WTC11 (cell line): ENCODE results near the gene REXO2. TPM values are rescaled to one million over a fixed set of nuclear protein-coding genes. Genes with fewer than 3 reads are reported as not detected.

Experiments
- ATAC-seq: fragments of 200-7000 bp; cut with Tn5 transposase; 2 replicates; pipeline ENCODE4 v1.10.0; 2021; ENCODE audit warnings: mild to moderate bottlenecking, moderate library complexity
- CTCF ChIA-PET: fragments of 300-600 bp; sonication (Branson Sonifier 250); formaldehyde crosslinking; loops from one replicate; lab custom pipeline; 2021; ENCODE audit warnings: antibody characterized with exemption; lab: Charles Lee
- POLR2A ChIA-PET: fragments of 350-600 bp; sonication (Branson Sonifier 250); formaldehyde crosslinking; loops from one replicate; lab custom pipeline; 2021; ENCODE audit warnings: antibody characterized with exemption; lab: Charles Lee
- DNase-seq: peaks from one replicate; pipeline ENCODE4 v3.0.0; 2021; ENCODE audit warnings: low spot score
- H3K27ac Mint-ChIP-seq: 2 replicates; pipeline ENCODE4 v1.8.0; 2021; ENCODE audit warnings: mixed read lengths
- H3K27me3 Mint-ChIP-seq: 2 replicates; pipeline ENCODE4 v1.8.0; 2021; ENCODE audit warnings: low read depth, mild to moderate bottlenecking, moderate library complexity, mixed read lengths
- H3K36me3 Mint-ChIP-seq: 2 replicates; pipeline ENCODE4 v1.8.0; 2021; ENCODE audit warnings: mixed read lengths
- H3K4me1 Mint-ChIP-seq: 2 replicates; pipeline ENCODE4 v1.8.0; 2022; ENCODE audit warnings: mixed read lengths
- H3K4me3 Mint-ChIP-seq: 2 replicates; pipeline ENCODE4 v1.8.0; 2021; ENCODE audit warnings: mild to moderate bottlenecking, moderate library complexity, mixed read lengths
- H3K9me3 Mint-ChIP-seq: 2 replicates; pipeline ENCODE4 v1.8.0; 2021; ENCODE audit warnings: mixed read lengths
- ATF6 ChIP-seq: sonication (generic); formaldehyde crosslinking; IDR thresholded peaks from 2 replicates; pipeline ENCODE4 v1.8.1; 2023; ENCODE audit warnings: mild to moderate bottlenecking, missing genetic modification reagents
- CBFB ChIP-seq: sonication (generic); formaldehyde crosslinking; IDR thresholded peaks from 2 replicates; pipeline ENCODE4 v1.8.1; 2022; ENCODE audit warnings: mild to moderate bottlenecking, low read depth, missing genetic modification reagents
- CREM ChIP-seq: sonication (generic); formaldehyde crosslinking; IDR thresholded peaks from 2 replicates; pipeline ENCODE4 v1.8.1; 2022; ENCODE audit warnings: mild to moderate bottlenecking, missing genetic modification reagents, moderate library complexity
- EMX1 ChIP-seq: fragments of 250-450 bp; sonication (Bioruptor Pico); IDR thresholded peaks from 2 replicates; pipeline ENCODE4 v1.8.0; 2021; ENCODE audit warnings: mild to moderate bottlenecking
- ESRRA ChIP-seq: sonication (generic); formaldehyde crosslinking; IDR thresholded peaks from 2 replicates; pipeline ENCODE4 v1.8.1; 2022; ENCODE audit warnings: mild to moderate bottlenecking, missing genetic modification reagents, borderline replicate concordance
- KAT7 ChIP-seq: sonication (generic); formaldehyde crosslinking; IDR thresholded peaks from 2 replicates; pipeline ENCODE4 v1.8.1; 2023; ENCODE audit warnings: missing genetic modification reagents, mild to moderate bottlenecking, borderline replicate concordance
- MXD4 ChIP-seq: fragments of 250-450 bp; sonication (Bioruptor Pico); IDR thresholded peaks from 2 replicates; pipeline ENCODE4 v1.8.0; 2021; ENCODE audit warnings: mild to moderate bottlenecking, moderate library complexity, borderline replicate concordance
- NFYB ChIP-seq: sonication (generic); formaldehyde crosslinking; conservative IDR thresholded peaks from 2 replicates; pipeline ENCODE4 v1.8.0; 2022; ENCODE audit warnings: low read depth, missing genetic modification reagents
- SMAD3 ChIP-seq: sonication (generic); formaldehyde crosslinking; IDR thresholded peaks from 2 replicates; pipeline ENCODE4 v1.8.0; 2022; ENCODE audit warnings: missing genetic modification reagents, mild to moderate bottlenecking, borderline replicate concordance
- SP1 ChIP-seq: sonication (generic); formaldehyde crosslinking; conservative IDR thresholded peaks from 2 replicates; pipeline ENCODE4 v1.8.1; 2022; ENCODE audit warnings: missing genetic modification reagents
- ZNF219 ChIP-seq: sonication (generic); formaldehyde crosslinking; IDR thresholded peaks from 2 replicates; pipeline ENCODE4 v1.8.0; 2023; ENCODE audit warnings: missing genetic modification reagents, mild to moderate bottlenecking, borderline replicate concordance
- ZNF232 ChIP-seq: sonication (generic); formaldehyde crosslinking; IDR thresholded peaks from 2 replicates; pipeline ENCODE4 v1.8.0; 2022; ENCODE audit warnings: mild to moderate bottlenecking, missing genetic modification reagents
- ZNF317 ChIP-seq: sonication (generic); formaldehyde crosslinking; IDR thresholded peaks from 2 replicates; pipeline ENCODE4 v1.8.1; 2023; ENCODE audit warnings: low read depth, mild to moderate bottlenecking, moderate library complexity, missing genetic modification reagents, borderline replicate concordance
- total RNA-seq: library from RNA; stranded (reverse); gene quantifications from 3 replicates; pipeline ENCODE4 v1.2.3, GENCODE V29; 2021
- TF ChIP-seq, protein P1 (sequence below): fragments of 250-450 bp; sonication (Bioruptor Pico); conservative IDR thresholded peaks from 2 replicates; pipeline ENCODE4 v1.9.0; 2021; ENCODE audit warnings: mild to moderate bottlenecking
- TF ChIP-seq, protein P2 (sequence below): sonication (generic); formaldehyde crosslinking; IDR thresholded peaks from 2 replicates; pipeline ENCODE4 v1.8.0; 2022; ENCODE audit warnings: mild to moderate bottlenecking, missing genetic modification reagents
- TF ChIP-seq, protein P3 (sequence below): fragments of 250-450 bp; sonication (Bioruptor Pico); IDR thresholded peaks from 2 replicates; pipeline ENCODE4 v1.9.0; 2021; ENCODE audit warnings: moderate library complexity, mild to moderate bottlenecking, inconsistent platforms, borderline replicate concordance
- TF ChIP-seq, protein P4 (sequence below): fragments of 250-450 bp; sonication (Bioruptor Pico); IDR thresholded peaks from 2 replicates; pipeline ENCODE4 v2.1.2; 2022; ENCODE audit warnings: mild to moderate bottlenecking, moderate library complexity
- TF ChIP-seq, protein P5 (sequence below): sonication (generic); formaldehyde crosslinking; IDR thresholded peaks from 2 replicates; pipeline ENCODE4 v1.8.1; 2022; ENCODE audit warnings: low read depth, mild to moderate bottlenecking, moderate library complexity, missing genetic modification reagents, borderline replicate concordance
- TF ChIP-seq, protein P6 (sequence below): sonication (generic); formaldehyde crosslinking; IDR thresholded peaks from 2 replicates; pipeline ENCODE4 v1.8.0; 2023; ENCODE audit warnings: missing genetic modification reagents

REXO2 gene
- total RNA-seq, 1 experiment from 2014 or later = 98.8 TPM

DNA sequence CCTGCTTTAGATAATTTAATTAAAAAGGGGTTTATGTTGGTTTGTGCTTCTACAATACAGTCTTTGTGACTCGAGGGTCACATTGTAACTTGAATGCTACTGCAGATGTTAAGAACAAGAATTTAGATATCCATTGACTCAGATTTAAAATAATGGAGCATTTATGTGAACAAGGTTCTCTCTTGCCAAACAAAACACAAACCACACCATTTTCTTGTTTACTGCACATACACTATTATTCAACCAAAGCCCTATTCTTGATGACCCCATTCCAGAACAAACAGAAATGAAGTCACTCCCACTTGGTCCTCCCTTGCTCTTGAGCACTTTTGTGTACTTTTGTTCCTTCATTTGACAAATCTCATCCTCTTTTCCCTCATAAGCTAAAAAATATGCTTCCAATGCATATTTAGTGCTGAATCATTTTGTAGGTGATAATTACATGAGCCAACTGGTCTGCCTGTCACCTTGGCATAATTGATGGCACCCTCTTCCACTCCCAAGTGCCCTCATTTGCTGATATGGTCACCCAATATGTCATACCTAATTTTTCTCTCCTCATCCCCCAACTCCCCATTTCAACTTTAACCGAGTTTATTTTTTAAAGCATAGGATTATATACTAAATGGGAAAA is 41.8 kb upstream of the REXO2 start:
- Mint-ChIP-seq H3K27ac (no peak overlapping the region; the same call in 1 of the 2 replicates), H3K4me1 (peaks cover 47% of the 10 kb centered on the region), H3K4me3 (no peak overlapping the region), H3K27me3 (no peaks in the 10 kb centered on the region), H3K9me3 (peaks cover 4% of the 10 kb centered on the region), H3K36me3 (peaks cover 4% of the 10 kb centered on the region)
- POLR2A ChIA-PET = no interaction called here
- no peak for TF ChIP-seq ZNF317 (CRISPR knock-in tag)
- no peak for TF ChIP-seq ZNF219
- TF ChIP-seq, protein P1, sequence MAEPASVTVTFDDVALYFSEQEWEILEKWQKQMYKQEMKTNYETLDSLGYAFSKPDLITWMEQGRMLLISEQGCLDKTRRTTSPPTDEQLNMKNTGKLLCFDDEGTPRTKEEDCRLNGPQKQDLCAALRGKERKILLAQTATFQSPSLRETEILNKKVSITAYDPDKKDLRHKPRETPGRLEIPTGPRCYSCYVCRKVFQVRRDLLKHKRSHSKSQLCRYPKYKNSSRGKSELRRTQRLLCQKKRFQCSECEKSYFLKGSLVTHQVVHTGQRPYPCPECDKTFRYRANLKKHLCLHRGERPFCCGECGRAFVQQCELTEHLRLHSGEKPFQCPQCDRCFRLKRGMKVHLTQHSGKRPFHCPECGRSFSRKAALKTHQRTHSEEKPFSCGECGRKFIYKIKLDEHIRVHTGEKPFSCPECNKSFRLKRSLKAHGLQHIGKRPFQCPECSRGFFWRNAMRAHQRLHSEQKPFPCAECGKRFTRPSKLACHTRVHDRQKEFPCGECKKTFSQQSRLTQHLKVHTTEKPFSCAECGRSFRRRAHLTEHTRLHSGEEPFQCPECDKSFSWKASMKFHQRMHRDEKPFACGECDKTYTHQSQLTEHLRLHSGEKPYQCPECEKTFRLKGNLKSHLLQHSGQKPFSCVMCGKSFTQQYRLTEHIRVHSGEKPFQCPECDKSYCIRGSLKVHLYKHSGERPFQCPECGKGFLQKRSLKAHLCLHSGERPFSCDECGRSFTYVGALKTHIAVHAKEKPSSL (CRISPR knock-in tag) = no peak
- no peak for TF ChIP-seq NFYB (CRISPR knock-in tag)
- TF ChIP-seq EMX1 (CRISPR knock-in tag) = no peak
- TF ChIP-seq MXD4 (CRISPR knock-in tag) = no peak
- no peak for TF ChIP-seq ATF6 (CRISPR knock-in tag)
- TF ChIP-seq, protein P2, sequence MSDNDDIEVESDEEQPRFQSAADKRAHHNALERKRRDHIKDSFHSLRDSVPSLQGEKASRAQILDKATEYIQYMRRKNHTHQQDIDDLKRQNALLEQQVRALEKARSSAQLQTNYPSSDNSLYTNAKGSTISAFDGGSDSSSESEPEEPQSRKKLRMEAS (CRISPR knock-in tag) = no peak
- TF ChIP-seq, protein P3, sequence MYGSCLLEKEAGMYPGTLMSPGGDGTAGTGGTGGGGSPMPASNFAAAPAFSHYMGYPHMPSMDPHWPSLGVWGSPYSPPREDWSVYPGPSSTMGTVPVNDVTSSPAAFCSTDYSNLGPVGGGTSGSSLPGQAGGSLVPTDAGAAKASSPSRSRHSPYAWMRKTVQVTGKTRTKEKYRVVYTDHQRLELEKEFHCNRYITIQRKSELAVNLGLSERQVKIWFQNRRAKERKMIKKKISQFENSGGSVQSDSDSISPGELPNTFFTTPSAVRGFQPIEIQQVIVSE (CRISPR knock-in tag) = no peak
- TF ChIP-seq, protein P4, sequence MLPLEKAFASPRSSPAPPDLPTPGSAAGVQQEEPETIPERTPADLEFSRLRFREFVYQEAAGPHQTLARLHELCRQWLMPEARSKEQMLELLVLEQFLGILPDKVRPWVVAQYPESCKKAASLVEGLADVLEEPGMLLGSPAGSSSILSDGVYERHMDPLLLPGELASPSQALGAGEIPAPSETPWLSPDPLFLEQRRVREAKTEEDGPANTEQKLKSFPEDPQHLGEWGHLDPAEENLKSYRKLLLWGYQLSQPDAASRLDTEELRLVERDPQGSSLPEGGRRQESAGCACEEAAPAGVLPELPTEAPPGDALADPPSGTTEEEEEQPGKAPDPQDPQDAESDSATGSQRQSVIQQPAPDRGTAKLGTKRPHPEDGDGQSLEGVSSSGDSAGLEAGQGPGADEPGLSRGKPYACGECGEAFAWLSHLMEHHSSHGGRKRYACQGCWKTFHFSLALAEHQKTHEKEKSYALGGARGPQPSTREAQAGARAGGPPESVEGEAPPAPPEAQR (CRISPR knock-in tag) = no peak
- no peak for TF ChIP-seq CBFB
- TF ChIP-seq ZNF232 (CRISPR knock-in tag) = no peak
- DNase-seq = no peak
- ATAC-seq = no peak
- CTCF ChIA-PET = no interaction called here

GRCh38 chr11:114398303-114398920 is 40.9 kb upstream of the REXO2 start:
- DNase-seq (no peak), ATAC-seq (no peak)
- H3K4me3 Mint-ChIP-seq = peak overlapping the region; percentile 90
- H3K27ac Mint-ChIP-seq = peak overlapping the region; percentile 99; the same call in 1 of the 2 replicates
- ChIA-PET CTCF (no interaction called here), POLR2A (no interaction called here)
- peaks cover 4% of the 10 kb centered on the region for H3K9me3 Mint-ChIP-seq
- H3K4me1 Mint-ChIP-seq = peaks cover 51% of the 10 kb centered on the region
- TF ChIP-seq, protein P5, sequence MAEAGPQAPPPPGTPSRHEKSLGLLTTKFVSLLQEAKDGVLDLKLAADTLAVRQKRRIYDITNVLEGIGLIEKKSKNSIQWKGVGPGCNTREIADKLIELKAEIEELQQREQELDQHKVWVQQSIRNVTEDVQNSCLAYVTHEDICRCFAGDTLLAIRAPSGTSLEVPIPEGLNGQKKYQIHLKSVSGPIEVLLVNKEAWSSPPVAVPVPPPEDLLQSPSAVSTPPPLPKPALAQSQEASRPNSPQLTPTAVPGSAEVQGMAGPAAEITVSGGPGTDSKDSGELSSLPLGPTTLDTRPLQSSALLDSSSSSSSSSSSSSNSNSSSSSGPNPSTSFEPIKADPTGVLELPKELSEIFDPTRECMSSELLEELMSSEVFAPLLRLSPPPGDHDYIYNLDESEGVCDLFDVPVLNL (CRISPR knock-in tag) = no peak
- TF ChIP-seq SP1 (CRISPR knock-in tag) = no peak
- no peak for TF ChIP-seq ESRRA (CRISPR knock-in tag)
- no peak for TF ChIP-seq SMAD3 (CRISPR knock-in tag)
- TF ChIP-seq, protein P6, sequence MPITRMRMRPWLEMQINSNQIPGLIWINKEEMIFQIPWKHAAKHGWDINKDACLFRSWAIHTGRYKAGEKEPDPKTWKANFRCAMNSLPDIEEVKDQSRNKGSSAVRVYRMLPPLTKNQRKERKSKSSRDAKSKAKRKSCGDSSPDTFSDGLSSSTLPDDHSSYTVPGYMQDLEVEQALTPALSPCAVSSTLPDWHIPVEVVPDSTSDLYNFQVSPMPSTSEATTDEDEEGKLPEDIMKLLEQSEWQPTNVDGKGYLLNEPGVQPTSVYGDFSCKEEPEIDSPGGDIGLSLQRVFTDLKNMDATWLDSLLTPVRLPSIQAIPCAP (CRISPR knock-in tag) = no peak
- no peak for TF ChIP-seq CREM (CRISPR knock-in tag)
- TF ChIP-seq KAT7 (CRISPR knock-in tag) = no peak
- H3K36me3 Mint-ChIP-seq = peaks cover 12% of the 10 kb centered on the region
- H3K27me3 Mint-ChIP-seq = no peaks in the 10 kb centered on the region
